NCI-H2196 treated with DMSO at 0.1 percent for 48 hours (cell line): Measurements from ENCODE around the gene ZNF212.
A peak's percentile ranks its signal among the peaks of the same experiment; 100 is the strongest.

Experiments
- DNase-seq: peaks from one replicate; lab custom pipeline; 2025; ENCODE audit not compliant: unreplicated experiment; lab: John Stamatoyannopoulos, UW

Gene ZNF212

GRCh38 chr7:149284343-149284742, 44.9 kb downstream of the ZNF212 start:
- peak; percentile 24 for DNase-seq

GRCh38 chr7:149284850-149285585, 45.6 kb downstream of the ZNF212 start:
- DNase-seq: peak; percentile 90

GRCh38 chr7:149285603-149286002, 46.2 kb downstream of the ZNF212 start:
- DNase-seq: no peak

- DNase-seq: peak; percentile 5
Measured at GRCh38 chr7:149286811-149287400, 47.5 kb downstream of the ZNF212 start.

GRCh38 chr7:149287622-149288021, 48.2 kb downstream of the ZNF212 start:
- DNase-seq: no peak

- DNase-seq: no peak
Measured at GRCh38 chr7:149289262-149289661, 49.8 kb downstream of the ZNF212 start.

GRCh38 chr7:149289856-149290255, 50.4 kb downstream of the ZNF212 start:
- no peak for DNase-seq

GRCh38 chr7:149291036-149291780, 51.8 kb downstream of the ZNF212 start:
- no peak for DNase-seq

- no peak for DNase-seq
Measured at GRCh38 chr7:149291781-149292461, 52.5 kb downstream of the ZNF212 start.

GRCh38 chr7:149292462-149292823, 53.0 kb downstream of the ZNF212 start:
- no peak for DNase-seq

- no peak for DNase-seq
Measured at GRCh38 chr7:149293338-149293737, 53.9 kb downstream of the ZNF212 start.

GRCh38 chr7:149293946-149294633, 54.6 kb downstream of the ZNF212 start:
- no peak for DNase-seq

GRCh38 chr7:149294634-149295480, 55.4 kb downstream of the ZNF212 start:
- DNase-seq: no peak

- DNase-seq: no peak
Measured at GRCh38 chr7:149295481-149295850, 56.0 kb downstream of the ZNF212 start.

GRCh38 chr7:149296368-149296767, 56.9 kb downstream of the ZNF212 start:
- DNase-seq: no peak

- DNase-seq: no peak
Measured at GRCh38 chr7:149297034-149297755, 57.7 kb downstream of the ZNF212 start.

GRCh38 chr7:149300620-149301285, 61.3 kb downstream of the ZNF212 start:
- DNase-seq: no peak

GRCh38 chr7:149302222-149302621, 62.8 kb downstream of the ZNF212 start:
- DNase-seq: no peak

- no peak for DNase-seq
Measured at GRCh38 chr7:149302865-149303264, 63.4 kb downstream of the ZNF212 start.
